Adipocyte (in vitro differentiated cells): ENCODE measurements around the gene TEX19.
A peak's percentile ranks its signal among the peaks of the same experiment; 100 is the strongest.
"Not testable (repeated sequence)": the region's sequence is repeated elsewhere in the genome, so short reads cannot be mapped to it uniquely, and the experiment has no call there.

ENCODE experiments used
- DNase-seq: peaks from one replicate; pipeline ENCODE4 v3.0.0-alpha.2; 2015; ENCODE audit warnings: low read depth
- H3K27me3 ChIP-seq: replicated peaks from 2 replicates; pipeline ENCODE4 v1.7.0; 2013; ENCODE audit warnings: mild to moderate bottlenecking, low read length, moderate library complexity; ENCODE audit not compliant: control insufficient read depth, insufficient read depth
- H3K36me3 ChIP-seq: 2 replicates; pipeline ENCODE4 v1.7.0; 2013; ENCODE audit warnings: low read length, mild to moderate bottlenecking, moderate library complexity; ENCODE audit not compliant: control insufficient read depth, insufficient read depth, severe bottlenecking
- H3K4me1 ChIP-seq: 2 replicates; pipeline ENCODE4 v1.7.0; 2013; ENCODE audit warnings: mild to moderate bottlenecking, low read length, moderate library complexity; ENCODE audit not compliant: control insufficient read depth, insufficient read depth
- H3K4me3 ChIP-seq: 2 replicates; pipeline ENCODE4 v1.7.0; 2013; ENCODE audit warnings: mild to moderate bottlenecking, low read length, moderate library complexity
- H3K9ac ChIP-seq: 2 replicates; pipeline ENCODE4 v1.7.0; 2013; ENCODE audit warnings: mild to moderate bottlenecking, low read length, moderate library complexity
- H3K9me3 ChIP-seq: 2 replicates; pipeline ENCODE4 v1.7.0; 2013; ENCODE audit warnings: mild to moderate bottlenecking, low read length, moderate library complexity; ENCODE audit not compliant: control insufficient read depth

The TEX19 gene

DNA sequence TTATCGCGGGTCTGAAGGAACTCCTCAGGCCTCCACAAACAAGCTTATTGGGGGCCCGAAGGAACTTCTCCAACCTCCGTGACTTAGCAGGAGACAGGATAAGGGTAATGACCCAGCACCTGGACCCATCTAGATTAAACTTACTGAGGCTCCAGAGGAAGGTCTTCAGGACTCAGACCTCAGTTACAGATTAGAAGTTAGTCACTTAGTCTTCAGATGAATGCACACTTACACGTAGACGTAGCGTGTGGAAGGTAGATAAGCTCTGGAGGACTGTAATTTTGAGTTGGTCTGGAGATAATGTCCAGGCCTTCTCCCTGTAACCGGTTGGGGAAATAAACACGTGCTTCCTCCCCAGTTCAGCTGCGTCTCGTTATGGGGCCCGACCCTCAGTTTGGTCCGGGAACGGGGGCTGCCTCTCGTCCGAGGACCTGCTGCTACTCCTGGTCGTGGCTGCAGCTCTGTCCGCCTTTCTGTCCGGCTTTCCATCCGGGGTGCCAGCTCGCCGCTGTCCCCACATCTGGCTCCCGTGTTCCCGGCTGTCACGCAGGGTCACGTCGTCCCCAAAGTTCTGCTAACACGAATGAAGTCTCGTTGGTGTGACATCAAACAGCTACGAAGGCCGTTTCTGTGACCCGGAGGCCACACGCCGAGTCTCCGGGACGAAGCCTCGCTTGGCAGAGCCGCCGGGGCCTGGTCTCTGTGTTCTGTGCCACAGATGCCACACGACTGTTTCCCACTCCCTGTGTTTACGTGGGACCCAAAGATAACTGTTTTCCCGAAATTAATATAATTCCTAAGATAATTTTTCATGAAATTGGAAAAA lies 13.7 kb upstream of the TEX19 start:
- H3K27me3 ChIP-seq, result peaks cover 10% of the 10 kb centered on the region
- peaks cover 11% of the 10 kb centered on the region for H3K4me1 ChIP-seq
- H3K36me3 ChIP-seq, result no peaks in the 10 kb centered on the region
- no peak overlapping the region for H3K9ac ChIP-seq
- H3K4me3 ChIP-seq, result no peak overlapping the region
- peaks cover 13% of the 10 kb centered on the region for H3K9me3 ChIP-seq
- no peak for DNase-seq

DNA sequence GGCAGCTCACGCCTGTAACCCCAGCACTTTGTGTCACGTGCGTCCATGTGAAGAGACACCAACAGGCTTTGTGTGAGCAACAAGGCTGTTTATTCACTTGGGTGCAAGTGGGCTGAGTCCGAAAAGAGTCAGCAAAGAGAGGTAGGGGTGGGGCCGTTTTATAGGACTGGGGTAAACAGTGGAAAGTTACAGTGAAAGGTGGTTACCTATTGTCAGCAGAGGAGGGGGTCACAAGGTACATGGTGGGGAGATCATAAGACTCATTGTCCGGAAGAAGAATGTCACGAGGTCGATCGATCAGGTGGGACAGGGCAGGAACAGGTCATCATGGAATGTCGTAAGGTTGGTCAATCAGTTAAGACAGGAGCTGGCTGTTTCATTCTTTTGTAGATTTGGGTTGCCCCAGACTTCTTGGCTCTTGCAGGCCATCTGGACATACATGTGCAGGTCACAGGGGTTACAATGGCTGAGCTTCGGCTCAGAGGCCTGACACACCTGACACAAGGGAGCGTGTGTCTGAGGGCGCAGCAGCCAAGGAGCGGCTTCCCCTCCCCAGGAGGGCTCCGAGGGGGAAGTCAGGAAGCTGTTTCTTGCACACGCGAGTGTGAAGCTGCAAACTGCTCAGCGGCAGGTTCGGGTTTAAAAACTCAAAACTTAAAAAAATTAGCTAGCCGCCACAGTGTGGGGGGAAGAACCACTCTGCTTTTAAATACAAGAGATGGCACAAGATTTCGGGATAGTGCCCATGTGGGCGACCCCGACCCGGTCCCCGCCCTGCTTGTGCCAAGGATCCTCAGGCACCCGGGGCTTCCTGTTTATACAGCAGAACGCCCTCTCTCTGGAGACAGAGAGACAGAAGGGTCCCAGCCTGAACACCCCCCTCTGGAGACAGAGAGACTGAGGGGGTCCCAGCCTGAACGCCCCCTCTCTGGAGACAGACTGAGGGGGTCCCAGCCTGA lies 12.4 kb upstream of the TEX19 start:
- no peak overlapping the region for H3K9ac ChIP-seq
- DNase-seq, result no peak
- no peaks in the 10 kb centered on the region for H3K36me3 ChIP-seq
- peaks cover 7% of the 10 kb centered on the region for H3K9me3 ChIP-seq
- no peak overlapping the region for H3K4me3 ChIP-seq
- H3K4me1 ChIP-seq, result peaks cover 11% of the 10 kb centered on the region
- H3K27me3 ChIP-seq, result peaks cover 13% of the 10 kb centered on the region

DNA sequence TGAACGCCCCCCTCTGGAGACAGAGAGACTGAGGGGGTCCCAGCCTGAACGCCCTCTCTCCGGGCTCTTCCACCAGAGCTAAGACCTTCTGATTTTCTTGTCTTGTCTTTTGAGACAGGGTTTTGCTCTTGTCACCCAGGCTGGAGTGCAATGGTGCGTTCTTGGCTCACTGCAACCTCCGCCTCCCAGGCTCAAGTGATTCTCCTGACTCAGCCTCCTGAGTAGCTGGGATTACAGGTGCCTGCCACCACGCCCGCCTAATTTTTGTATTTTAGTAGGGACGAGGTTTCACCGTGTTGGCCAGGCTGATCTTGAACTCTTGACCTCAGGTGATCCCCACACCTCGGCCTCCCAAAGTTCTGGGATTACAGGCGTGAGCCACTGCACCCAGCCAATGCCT lies 11.1 kb upstream of the TEX19 start:
- not testable (repeated sequence) for H3K9ac ChIP-seq, H3K9me3 ChIP-seq, H3K4me3 ChIP-seq, DNase-seq, H3K36me3 ChIP-seq, H3K27me3 ChIP-seq
- peaks cover 11% of the 10 kb centered on the region for H3K4me1 ChIP-seq

DNA sequence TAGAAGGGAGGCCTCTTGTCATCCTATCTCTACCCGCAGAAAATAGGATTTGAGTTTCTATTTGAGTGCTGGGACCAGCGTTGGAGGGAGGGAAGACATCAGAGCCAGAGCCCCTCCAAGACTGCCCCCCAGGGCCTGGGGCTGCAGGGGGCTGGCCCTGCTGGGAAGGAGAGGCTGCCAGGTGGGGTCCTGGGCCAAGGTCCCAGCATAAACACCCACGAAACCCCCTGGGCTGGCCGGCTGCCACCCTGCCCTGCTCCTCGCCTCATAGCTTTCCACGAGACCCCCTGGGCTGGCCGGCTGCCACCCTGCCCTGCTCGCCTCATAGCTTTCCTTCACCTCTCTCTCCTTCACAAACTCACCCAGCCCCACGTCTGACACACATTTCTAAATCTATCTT lies 10.6 kb upstream of the TEX19 start:
- Histone ChIP-seq H3K9ac (no peak overlapping the region), H3K4me1 (peaks cover 11% of the 10 kb centered on the region), H3K27me3 (peaks cover 2% of the 10 kb centered on the region), H3K4me3 (no peak overlapping the region), H3K36me3 (no peaks in the 10 kb centered on the region), H3K9me3 (no peaks in the 10 kb centered on the region)
- no peak for DNase-seq

DNA sequence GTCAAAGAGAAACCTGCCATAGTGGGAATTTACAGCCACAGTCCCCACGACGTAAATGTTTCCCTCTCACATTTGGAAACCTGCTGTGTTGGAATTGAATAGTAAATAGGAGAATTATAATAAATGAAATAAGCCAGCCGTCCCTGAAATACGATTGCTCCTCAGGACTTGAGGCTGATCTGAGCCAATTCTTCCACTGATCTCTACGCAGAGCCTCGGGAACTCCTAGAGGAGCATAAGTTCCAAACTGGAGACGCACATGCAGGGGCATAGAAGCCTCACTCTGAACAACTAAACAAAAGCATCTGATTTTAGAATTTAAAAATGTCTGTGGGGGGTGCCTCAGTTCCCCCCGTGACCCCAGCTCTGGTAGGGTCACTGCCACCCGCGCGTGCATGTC lies 10.2 kb upstream of the TEX19 start:
- Histone ChIP-seq H3K36me3 (no peaks in the 10 kb centered on the region), H3K9ac (no peak overlapping the region), H3K4me3 (no peak overlapping the region), H3K4me1 (peaks cover 11% of the 10 kb centered on the region), H3K27me3 (peaks cover 2% of the 10 kb centered on the region), H3K9me3 (no peaks in the 10 kb centered on the region)
- DNase-seq, result no peak

DNA sequence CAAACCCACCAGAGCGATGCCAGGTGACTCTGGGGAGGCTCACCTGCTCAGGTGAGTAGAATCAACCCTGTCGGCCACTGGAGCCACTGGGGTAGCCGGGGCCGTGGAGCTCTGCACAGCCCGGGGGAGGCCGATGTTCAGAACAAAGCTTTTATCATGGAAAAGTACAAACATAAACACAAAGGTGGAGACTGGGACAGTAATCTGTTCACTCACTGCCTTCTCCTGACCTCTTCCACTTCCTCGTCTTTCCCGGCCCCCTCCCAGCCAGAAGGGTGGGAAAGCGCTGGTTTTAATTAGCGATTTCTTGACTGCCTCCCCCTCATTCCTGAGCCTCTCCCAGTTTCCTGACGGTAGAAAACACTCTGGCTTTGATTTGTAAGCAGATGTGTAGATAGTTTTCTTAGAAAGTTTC lies 9.8 kb upstream of the TEX19 start:
- peaks cover 2% of the 10 kb centered on the region for H3K27me3 ChIP-seq
- no peaks in the 10 kb centered on the region for H3K36me3 ChIP-seq
- peaks cover 11% of the 10 kb centered on the region for H3K4me1 ChIP-seq
- peak overlapping the region; percentile 39 for H3K4me3 ChIP-seq
- peak overlapping the region; percentile 29 for H3K9ac ChIP-seq
- DNase-seq, result peak; percentile 75
- no peaks in the 10 kb centered on the region for H3K9me3 ChIP-seq

DNA sequence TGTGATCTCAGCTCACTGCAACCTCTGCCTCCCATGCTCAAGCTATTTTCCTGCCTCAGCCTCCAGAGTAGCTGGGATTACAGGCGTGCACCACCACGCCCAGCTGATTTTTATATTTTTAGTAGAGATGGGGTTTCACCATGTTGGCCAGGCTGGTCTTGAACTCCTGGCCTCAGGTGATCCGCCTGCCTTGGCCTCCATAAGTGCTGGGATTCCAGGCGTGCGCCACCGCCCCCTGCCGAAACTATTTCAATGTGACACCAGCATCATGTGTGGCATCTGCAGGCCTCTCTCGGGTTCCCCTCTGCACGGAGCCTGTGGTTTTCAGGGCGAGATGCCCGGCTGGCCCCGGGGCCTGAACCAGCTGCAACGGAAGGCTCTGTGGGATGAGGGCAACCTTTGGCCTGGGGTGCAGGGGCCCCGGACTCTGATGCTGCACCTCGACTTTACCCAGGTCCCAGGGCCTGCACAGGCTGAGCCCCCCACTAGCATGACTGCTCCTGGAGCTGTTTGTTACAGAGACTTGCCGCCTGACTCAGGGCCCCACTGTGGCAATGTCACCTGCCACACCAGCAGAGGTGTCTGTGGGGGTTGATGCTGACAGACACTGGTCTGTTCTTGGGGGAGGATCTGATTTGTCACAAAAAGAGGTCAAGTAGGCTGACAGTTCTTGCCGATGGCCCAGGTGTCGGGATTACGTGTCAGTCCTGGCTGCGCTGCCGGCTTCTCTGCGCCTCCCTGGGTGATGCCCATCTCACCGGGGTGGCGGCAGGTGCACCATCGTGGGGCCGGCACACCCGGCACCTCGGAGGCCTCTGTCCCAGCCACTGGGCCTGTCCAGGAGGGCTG lies 8.6 kb upstream of the TEX19 start:
- no peak for DNase-seq
- Histone ChIP-seq H3K36me3 (no peaks in the 10 kb centered on the region), H3K9ac (no peak overlapping the region), H3K4me3 (no peak overlapping the region), H3K27me3 (peaks cover 2% of the 10 kb centered on the region), H3K9me3 (no peaks in the 10 kb centered on the region), H3K4me1 (peaks cover 11% of the 10 kb centered on the region)

DNA sequence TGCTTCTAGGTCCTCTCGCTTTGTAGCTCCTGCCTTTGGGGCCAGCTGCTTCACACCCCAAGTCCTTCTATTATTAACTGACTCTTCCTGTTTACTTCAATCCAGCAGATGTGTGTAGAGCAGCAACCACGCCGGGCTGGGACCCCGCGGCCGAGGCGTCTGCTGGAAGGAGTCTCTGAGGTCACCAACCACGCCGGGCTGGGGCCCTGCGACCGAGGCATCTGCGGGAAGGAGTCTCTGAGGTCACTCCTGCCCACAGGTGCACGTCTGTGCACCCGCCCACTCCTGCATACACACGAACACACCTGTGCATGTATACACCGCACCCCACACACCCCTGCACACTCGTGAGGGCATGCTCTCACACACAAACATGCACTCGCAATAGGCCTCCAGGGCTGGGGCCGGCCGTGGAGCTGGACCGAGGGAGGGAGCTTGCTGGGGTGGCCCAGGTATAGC lies 7.8 kb upstream of the TEX19 start:
- Histone ChIP-seq H3K4me3 (no peak overlapping the region), H3K9ac (no peak overlapping the region)
- DNase-seq, result no peak

DNA sequence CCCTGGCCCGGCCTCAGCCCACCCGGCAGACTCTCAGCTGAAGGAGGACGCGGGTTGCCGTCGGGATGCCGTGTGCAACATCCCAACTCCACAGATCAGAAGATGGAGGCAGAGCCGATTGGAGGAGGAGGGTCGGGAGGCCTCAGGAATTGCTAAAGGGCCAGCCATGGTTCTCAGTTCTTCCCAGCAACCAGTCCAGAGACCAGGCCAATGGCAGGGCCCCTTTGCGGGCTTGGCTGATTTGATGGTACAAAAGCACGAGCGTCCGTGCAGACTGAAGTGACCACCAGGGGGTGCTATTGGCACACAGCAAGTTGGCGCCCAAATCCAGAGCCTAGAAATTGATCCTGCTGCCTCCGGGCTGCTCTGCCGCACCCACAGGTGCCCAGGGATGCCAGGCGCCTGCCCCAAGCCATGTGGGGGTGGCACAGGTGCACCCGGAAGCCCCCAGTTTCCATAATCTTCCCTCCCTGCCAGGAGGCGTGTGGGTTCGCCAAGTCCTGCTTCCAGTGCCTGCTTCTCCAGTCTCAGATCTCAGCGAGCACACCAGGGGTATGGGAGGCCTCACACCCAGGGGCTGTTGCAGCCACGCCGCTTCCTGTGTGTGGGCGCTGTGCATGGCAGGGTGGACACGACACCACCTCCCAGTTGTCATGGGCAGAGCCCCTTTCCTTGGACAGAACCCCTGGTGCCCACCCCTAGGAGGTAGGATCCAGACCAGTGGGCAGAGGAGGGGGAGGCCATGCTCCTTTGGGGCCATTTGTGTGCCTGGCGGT lies 7.1 kb upstream of the TEX19 start:
- Histone ChIP-seq H3K36me3 (no peaks in the 10 kb centered on the region), H3K4me1 (peaks cover 11% of the 10 kb centered on the region), H3K27me3 (peaks cover 15% of the 10 kb centered on the region), H3K9me3 (no peaks in the 10 kb centered on the region), H3K9ac (no peak overlapping the region), H3K4me3 (no peak overlapping the region)
- DNase-seq, result peak; percentile 96

More for the DNA sequence above, 7.8 kb upstream of the TEX19 start:
- H3K27me3 ChIP-seq, result peaks cover 9% of the 10 kb centered on the region
- H3K36me3 ChIP-seq, result no peaks in the 10 kb centered on the region
- H3K4me1 ChIP-seq, result peaks cover 11% of the 10 kb centered on the region
- no peaks in the 10 kb centered on the region for H3K9me3 ChIP-seq

DNA sequence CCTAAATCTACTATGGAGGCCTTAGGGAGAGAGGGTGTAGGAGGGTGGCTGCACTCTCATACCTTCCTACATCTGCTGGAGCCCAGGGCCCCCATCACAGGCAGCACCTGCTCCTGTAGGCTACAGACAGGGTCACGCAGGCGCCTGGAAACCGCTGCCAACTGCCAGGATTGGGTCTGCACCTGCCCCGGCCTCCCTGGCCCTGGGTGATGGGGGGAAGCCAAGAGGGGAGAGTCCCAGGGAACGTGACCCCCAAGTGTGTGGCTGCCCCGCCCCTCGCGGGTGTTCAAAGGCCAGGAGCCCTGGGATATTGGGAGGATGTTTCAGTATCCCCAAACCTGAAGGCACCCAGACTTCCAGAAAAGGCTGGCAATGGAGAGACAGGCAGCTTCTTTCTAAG lies 5.6 kb upstream of the TEX19 start:
- H3K9me3 ChIP-seq, result no peaks in the 10 kb centered on the region
- DNase-seq, result no peak

More for the DNA sequence above, 5.6 kb upstream of the TEX19 start:
- Histone ChIP-seq H3K4me1 (peaks cover 11% of the 10 kb centered on the region), H3K4me3 (no peak overlapping the region), H3K27me3 (peaks cover 29% of the 10 kb centered on the region), H3K9ac (no peak overlapping the region), H3K36me3 (no peaks in the 10 kb centered on the region)
